ENCODE results near the gene ICE2.

GRCh38 chr15:60514261-60514881 is 35.4 kb upstream of the ICE2 start:
- TF ChIP-seq CTCF (conservative IDR thresholded peaks at IDR 0.05 in 1 of 2, IDR thresholded peaks at IDR 0.05 in 1 of 2; ENCODE audit: extremely low read depth in 1 of 2, insufficient read depth in 1 of 2, low read depth in 1 of 2, low read length in 2 of 2) (no peak), EZH2 (IDR thresholded peaks at IDR 0.05; ENCODE audit: borderline replicate concordance, low read length) (no peak)

Measured in mammary epithelial cell (primary cell).